Mesothelial cell of epicardium (in vitro differentiated cells): ENCODE data around the gene TNNI2. TPM values are rescaled to one million over a fixed set of nuclear protein-coding genes. Genes with fewer than 3 reads are reported as not detected.
"Not testable (repeated sequence)": the region's sequence is repeated elsewhere in the genome, so short reads cannot be mapped to it uniquely, and the experiment has no call there.

ENCODE experiments used
- DNase-seq, 2 experiments: peaks; one replicate each; pipeline ENCODE4 v3.0.0; 2021; ENCODE audit warnings: low spot score in 2 of 2; ENCODE audit not compliant: unreplicated experiment in 2 of 2
- H3K27ac Mint-ChIP-seq: 2 replicates; pipeline ENCODE4 v1.8.0; 2021; ENCODE audit warnings: mixed read lengths
- H3K27me3 Mint-ChIP-seq: 2 replicates; pipeline ENCODE4 v1.8.0; 2021; ENCODE audit warnings: low read depth, mixed read lengths
- H3K36me3 Mint-ChIP-seq: 2 replicates; pipeline ENCODE4 v1.8.0; 2021; ENCODE audit warnings: mixed read lengths
- H3K4me1 Mint-ChIP-seq: 2 replicates; pipeline ENCODE4 v1.8.0; 2021; ENCODE audit warnings: mixed read lengths
- H3K4me3 Mint-ChIP-seq: 2 replicates; pipeline ENCODE4 v1.8.0; 2021; ENCODE audit warnings: mild to moderate bottlenecking, moderate library complexity, mixed read lengths
- H3K9me3 Mint-ChIP-seq: 2 replicates; pipeline ENCODE4 v1.8.0; 2021; ENCODE audit warnings: mixed read lengths
- CTCF ChIP-seq: fragments of 200-600 bp; sonication (generic); IDR thresholded peaks from one replicate; pipeline ENCODE4 v1.5.0; 2021; ENCODE audit warnings: antibody characterized with exemption; ENCODE audit not compliant: unreplicated experiment
- total RNA-seq: library from RNA; stranded (reverse); gene quantifications from 3 replicates; pipeline ENCODE4 v1.2.1, GENCODE V29; 2021

The TNNI2 gene
- total RNA-seq, 1 donor from 2014 or later = 1.3 TPM

- Mint-ChIP-seq H3K4me3 (no peak overlapping the region), H3K36me3 (no peaks in the 10 kb centered on the region), H3K27ac (no peak overlapping the region), H3K9me3 (no peaks in the 10 kb centered on the region), H3K27me3 (peaks cover 19% of the 10 kb centered on the region), H3K4me1 (peaks cover 13% of the 10 kb centered on the region)
- no peak for DNase-seq
- TF ChIP-seq CTCF = no peak
These were observed 41.2 kb upstream of the TNNI2 start for GRCh38 chr11:1797391-1798125.

- no peaks in the 10 kb centered on the region for H3K9me3 Mint-ChIP-seq
- no peak overlapping the region for H3K27ac Mint-ChIP-seq
- peaks cover 5% of the 10 kb centered on the region for H3K4me1 Mint-ChIP-seq
- no peak for TF ChIP-seq CTCF
- H3K27me3 Mint-ChIP-seq = peaks cover 8% of the 10 kb centered on the region
- DNase-seq = no peak
- H3K4me3 Mint-ChIP-seq = no peak overlapping the region
- no peaks in the 10 kb centered on the region for H3K36me3 Mint-ChIP-seq
These were observed 35.5 kb upstream of the TNNI2 start for GRCh38 chr11:1803246-1803645.

GRCh38 chr11:1803835-1804519 lies 34.8 kb upstream of the TNNI2 start:
- not testable (repeated sequence) for H3K4me3 Mint-ChIP-seq, H3K9me3 Mint-ChIP-seq, H3K27ac Mint-ChIP-seq, DNase-seq, H3K4me1 Mint-ChIP-seq, H3K36me3 Mint-ChIP-seq
- peaks cover 11% of the 10 kb centered on the region for H3K27me3 Mint-ChIP-seq

- Mint-ChIP-seq H3K4me1 (peaks cover 5% of the 10 kb centered on the region), H3K4me3 (no peak overlapping the region), H3K36me3 (no peaks in the 10 kb centered on the region), H3K27me3 (peaks cover 11% of the 10 kb centered on the region), H3K27ac (no peak overlapping the region), H3K9me3 (no peaks in the 10 kb centered on the region)
- DNase-seq = no peak
- TF ChIP-seq CTCF = no peak
These were observed 33.3 kb upstream of the TNNI2 start for GRCh38 chr11:1805525-1805924.

GRCh38 chr11:1807264-1807995 lies 31.4 kb upstream of the TNNI2 start:
- Mint-ChIP-seq H3K4me3 (no peak overlapping the region), H3K4me1 (no peaks in the 10 kb centered on the region), H3K27ac (no peak overlapping the region), H3K9me3 (peaks cover 3% of the 10 kb centered on the region), H3K27me3 (peaks cover 11% of the 10 kb centered on the region), H3K36me3 (no peaks in the 10 kb centered on the region)
- TF ChIP-seq CTCF = peak; percentile 10
- DNase-seq = no peak

- Mint-ChIP-seq H3K4me3 (no peak overlapping the region), H3K36me3 (no peaks in the 10 kb centered on the region), H3K27me3 (peaks cover 8% of the 10 kb centered on the region), H3K27ac (no peak overlapping the region), H3K9me3 (peaks cover 8% of the 10 kb centered on the region), H3K4me1 (no peaks in the 10 kb centered on the region)
- no peak for TF ChIP-seq CTCF
- DNase-seq = no peak
These were observed 28.0 kb upstream of the TNNI2 start for GRCh38 chr11:1810761-1811160.
